Pancreas (tissue), 10 donors: Measurements from ENCODE around the gene GLTP. TPM values are rescaled to one million over a fixed set of nuclear protein-coding genes. Genes with fewer than 3 reads are reported as not detected.

Experiments used
- ATAC-seq, 4 donors: fragments of 200-7000 bp; cut with Tn5 transposase; one replicate each; pipeline versions ENCODE4 v1.8.0 to v1.9.1; 2020; ENCODE audit warnings: mild to moderate bottlenecking in 4 of 4, moderate library complexity in 4 of 4
- DNase-seq, 6 donors: peaks; one replicate each; pipeline ENCODE4 v3.0.0-alpha.2; 2020
- FAIRE-seq: peaks from 2 replicates; lab custom pipeline; 2012; peaks lifted over from hg19 to GRCh38; lab: Jason Lieb, UNC
- H3K27ac ChIP-seq, 4 donors: fragments of 200-600 bp; sonication (generic); 1 replicate in 3 of 4; 2 replicates in 1 of 4; pipeline versions ENCODE4 v1.5.0 to v1.8.0; 2020
- H3K27me3 ChIP-seq, 4 donors: fragments of 200-600 bp; one replicate each; pipeline ENCODE4 v1.8.0; 2021
- H3K36me3 ChIP-seq, 3 donors: fragments of 200-600 bp; sonication (generic) in 1 of 3; one replicate each; pipeline versions ENCODE4 v1.5.0 to v1.8.0; 2020 to 2021
- H3K4me1 ChIP-seq, 3 donors: fragments of 200-600 bp; one replicate each; pipeline ENCODE4 v1.8.0; 2021
- H3K4me3 ChIP-seq, 4 donors: fragments of 200-600 bp; sonication (generic) in 2 of 4; one replicate each; pipeline versions ENCODE4 v1.5.0 to v1.8.0; 2020 to 2021
- H3K9me3 ChIP-seq, 4 donors: fragments of 200-600 bp; one replicate each; pipeline ENCODE4 v1.8.0; 2021
- WGBS, 2 donors: extraction: QIAGEN DNeasy Blood & Tissue Kit; methylation state at CpG; one replicate each; pipeline ENCODE4 v1.1.7; 2013; 5-methylcytosine and 5-hydroxymethylcytosine counted together
- intact Hi-C, 3 donors: fragments of 100-400 bp; cut with DNase I; formaldehyde crosslinking; loops; one replicate each; pipeline versions ENCODE4 v1.11.1 to v1.14.2; 2022
- polyA plus RNA-seq, 2 donors: library from polyadenylated mRNA; stranded (reverse); fragments of 200-250 nt; gene quantifications; one replicate each; pipeline ENCODE4 v1.2.3, GENCODE V29; 2013
- total RNA-seq, 6 donors: library from RNA; stranded (reverse); fragmentation: NEBNext Ultra II Directional in 4 of 6; extraction: Animal tissue kit (Norgen Biotek cat#: 25700) in 4 of 6; gene quantifications; one replicate each; pipeline versions ENCODE4 v1.2.1 to v1.2.4, GENCODE V29; 2021 to 2023
- TF ChIP-seq, protein P1 (sequence below), 4 donors: fragments of 200-600 bp; sonication (generic) in 3 of 4; IDR thresholded peaks; one replicate each; pipeline versions ENCODE4 v1.5.0 to v1.8.0; 2021; ENCODE audit warnings: antibody characterized with exemption in 4 of 4
- donor health status: healthy with polysubstance abuse.
- donor health status: DM: no; HTN: no; CAD: no; lungs with moderate emphysema.
- donor health status: DM: no; HTN: no; CAD: no.
- donor health status: control.
- donor health status: control.
- donor health status: Bipolar disorder and iron deficiency.
- donor health status: DM: yes; HTN: yes; CAD: no.
- donor health status: DM: no; HTN: no; CAD: no.
- donor health status: DM: no; HTN: no; CAD: no.
- donor health status: DM: yes; HTN: yes; CAD: no.

GLTP gene
- total and polyA plus RNA-seq, 8 donors = 14.7 to 24.9 (median 16.8) TPM

DNA sequence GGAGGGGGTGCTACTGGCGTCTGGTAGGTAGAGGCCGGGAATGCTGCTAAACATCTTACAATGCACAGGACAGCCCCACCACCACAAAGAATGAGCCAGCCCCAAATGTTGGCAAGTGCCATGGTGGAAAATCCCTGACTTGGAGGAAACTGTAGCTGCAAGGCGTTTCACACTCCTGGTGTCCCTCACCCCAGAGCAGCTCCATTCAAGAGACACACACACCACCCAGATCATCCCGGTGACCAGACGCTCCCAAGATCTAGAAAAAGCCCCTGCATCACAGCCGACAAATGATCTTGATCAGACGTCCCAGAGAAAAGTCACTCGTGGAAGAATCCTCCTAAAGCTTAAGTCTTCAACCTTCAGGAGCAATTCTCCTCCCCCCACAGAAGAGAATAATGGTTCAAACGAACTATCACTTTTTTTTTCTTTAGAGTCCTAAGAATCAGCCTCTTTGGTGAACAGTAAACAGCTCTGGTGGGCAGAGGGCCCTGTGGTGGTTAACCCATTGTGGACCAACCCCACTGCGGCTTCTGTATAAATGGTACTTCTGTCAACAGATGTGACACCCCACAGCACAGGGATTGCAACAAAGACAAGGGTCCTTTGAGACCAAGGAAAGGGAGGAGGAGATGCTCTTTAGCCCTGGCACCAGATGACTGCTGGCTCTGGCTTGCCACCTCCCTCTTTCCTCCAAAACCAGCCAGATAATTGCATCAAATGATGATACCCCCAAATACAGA is 2.7 kb downstream of the GLTP start:
- Histone ChIP-seq H3K4me1 (peaks cover 6 to 16% (median 7%) of the 10 kb centered on the region in 3 donors), H3K36me3 (no peaks in the 10 kb centered on the region), H3K27ac (no peak overlapping the region), H3K9me3 (no peaks in the 10 kb centered on the region), H3K4me3 (no peak overlapping the region), H3K27me3 (no peaks in the 10 kb centered on the region)
- intact Hi-C loops = no loop called here
- TF ChIP-seq, protein P1, sequence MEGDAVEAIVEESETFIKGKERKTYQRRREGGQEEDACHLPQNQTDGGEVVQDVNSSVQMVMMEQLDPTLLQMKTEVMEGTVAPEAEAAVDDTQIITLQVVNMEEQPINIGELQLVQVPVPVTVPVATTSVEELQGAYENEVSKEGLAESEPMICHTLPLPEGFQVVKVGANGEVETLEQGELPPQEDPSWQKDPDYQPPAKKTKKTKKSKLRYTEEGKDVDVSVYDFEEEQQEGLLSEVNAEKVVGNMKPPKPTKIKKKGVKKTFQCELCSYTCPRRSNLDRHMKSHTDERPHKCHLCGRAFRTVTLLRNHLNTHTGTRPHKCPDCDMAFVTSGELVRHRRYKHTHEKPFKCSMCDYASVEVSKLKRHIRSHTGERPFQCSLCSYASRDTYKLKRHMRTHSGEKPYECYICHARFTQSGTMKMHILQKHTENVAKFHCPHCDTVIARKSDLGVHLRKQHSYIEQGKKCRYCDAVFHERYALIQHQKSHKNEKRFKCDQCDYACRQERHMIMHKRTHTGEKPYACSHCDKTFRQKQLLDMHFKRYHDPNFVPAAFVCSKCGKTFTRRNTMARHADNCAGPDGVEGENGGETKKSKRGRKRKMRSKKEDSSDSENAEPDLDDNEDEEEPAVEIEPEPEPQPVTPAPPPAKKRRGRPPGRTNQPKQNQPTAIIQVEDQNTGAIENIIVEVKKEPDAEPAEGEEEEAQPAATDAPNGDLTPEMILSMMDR (IDR thresholded peaks at IDR 0.05) = no peak
- ATAC-seq = no peak
- no peak for DNase-seq
- no peak for FAIRE-seq
- 66 to 74% methylated on average over 10 of the region's 10 CpGs for WGBS, 2 donors

DNA sequence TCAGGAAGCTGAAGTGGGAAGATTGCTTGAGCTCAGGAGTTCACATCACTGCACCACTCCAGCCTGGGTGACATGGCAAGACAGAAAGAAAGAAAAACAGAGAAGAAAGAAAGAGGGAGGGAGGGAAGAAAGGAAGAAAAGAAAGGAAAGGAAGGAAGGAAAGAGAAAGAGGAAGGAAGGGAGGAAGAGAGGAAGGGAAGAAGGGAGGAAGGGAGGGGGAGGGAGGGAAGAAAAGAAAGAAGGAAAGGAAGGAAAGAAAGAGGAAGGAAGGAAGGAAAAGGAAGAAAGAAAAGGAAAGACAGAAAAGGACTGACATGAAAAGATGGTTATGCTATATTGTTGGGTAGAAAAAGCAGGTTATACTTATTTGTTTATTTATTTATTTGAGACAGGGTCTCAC is 3.9 kb downstream of the GLTP start:
- Histone ChIP-seq H3K4me1 (peaks cover 6 to 15% (median 7%) of the 10 kb centered on the region in 3 donors), H3K9me3 (no peaks in the 10 kb centered on the region), H3K36me3 (no peaks in the 10 kb centered on the region), H3K27ac (no peak overlapping the region), H3K27me3 (no peaks in the 10 kb centered on the region), H3K4me3 (no peak overlapping the region)
- intact Hi-C loops = no loop called here
- DNase-seq = no peak
- no peak for FAIRE-seq
- TF ChIP-seq, protein P1 (IDR thresholded peaks at IDR 0.05) = no peak
- no peak for ATAC-seq

DNA sequence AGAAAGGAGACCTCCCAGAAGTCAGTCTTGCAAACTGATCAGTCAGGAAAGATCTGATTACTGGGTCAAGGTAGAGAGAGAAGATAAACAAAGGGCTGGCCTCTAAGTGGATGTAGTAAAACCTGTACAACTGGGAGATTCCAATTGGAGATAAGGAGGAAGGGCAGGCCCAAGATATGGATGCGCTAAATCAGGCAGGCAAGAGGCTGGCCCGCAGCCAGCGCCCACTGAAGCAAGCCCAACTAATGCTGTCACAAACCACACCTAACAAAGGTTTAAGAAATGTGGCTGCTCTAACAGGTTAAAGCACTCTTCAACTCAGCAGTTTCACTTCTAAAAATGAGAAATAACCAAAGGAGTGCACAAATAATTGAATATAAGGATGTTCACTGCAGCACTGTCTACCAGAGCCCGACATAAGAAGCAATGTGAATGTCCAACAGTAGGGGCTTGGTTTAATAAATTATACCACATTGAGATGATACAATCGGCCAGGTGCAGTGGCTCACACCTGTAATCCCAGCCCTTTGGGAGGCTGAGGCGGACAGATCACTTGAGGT is 4.7 kb downstream of the GLTP start:
- H3K4me1 ChIP-seq = peaks cover 6 to 13% (median 7%) of the 10 kb centered on the region in 3 donors

DNA sequence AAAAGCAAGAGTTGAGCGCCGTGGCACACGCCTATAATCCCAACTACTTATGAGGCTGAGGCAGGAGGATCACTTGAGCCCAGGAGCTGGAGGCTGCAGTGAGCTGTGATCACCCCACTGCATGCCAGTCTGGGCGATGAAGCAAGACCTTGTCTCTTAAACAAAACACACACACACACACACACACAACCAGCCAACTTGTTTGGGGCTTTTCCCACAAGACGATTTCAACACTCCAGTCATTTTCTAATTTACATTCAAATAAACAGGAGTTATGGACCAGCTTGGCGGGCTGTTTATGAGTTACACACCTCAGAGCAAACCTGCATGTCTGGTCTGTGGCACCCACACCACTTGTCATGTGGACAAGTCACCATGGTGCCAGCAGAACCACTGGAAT is 6.7 kb downstream of the GLTP start:
- no peak overlapping the region for H3K4me3 ChIP-seq
- peaks cover under 1 to 8% (median 6%) of the 10 kb centered on the region in 3 donors for H3K4me1 ChIP-seq
- no peak for DNase-seq
- WGBS, 2 donors = 87 to 88% methylated on average over 6 of the region's 6 CpGs
- TF ChIP-seq, protein P1 (IDR thresholded peaks at IDR 0.05) = no peak
- FAIRE-seq = no peak
- no peaks in the 10 kb centered on the region for H3K36me3 ChIP-seq
- H3K27me3 ChIP-seq = no peaks in the 10 kb centered on the region
- intact Hi-C loops = no loop called here
- no peak overlapping the region for H3K27ac ChIP-seq
- ATAC-seq = no peak
- H3K9me3 ChIP-seq = no peaks in the 10 kb centered on the region

More for the DNA sequence above, 4.7 kb downstream of the GLTP start:
- no peak overlapping the region for H3K27ac ChIP-seq
- intact Hi-C loops = no loop called here
- ATAC-seq (no peak), DNase-seq (no peak), FAIRE-seq (no peak)
- H3K27me3 ChIP-seq = no peaks in the 10 kb centered on the region
- H3K36me3 ChIP-seq = no peaks in the 10 kb centered on the region
- TF ChIP-seq, protein P1 (IDR thresholded peaks at IDR 0.05) = no peak
- no peak overlapping the region for H3K4me3 ChIP-seq
- WGBS, 2 donors = 54 to 65% methylated on average over 6 of the region's 6 CpGs
- no peaks in the 10 kb centered on the region for H3K9me3 ChIP-seq
